WTC11 (cell line): ENCODE measurements around the gene NEURL1B. TPM values are rescaled to one million over a fixed set of nuclear protein-coding genes. Genes with fewer than 3 reads are reported as not detected.

Experiments
- ATAC-seq: fragments of 200-7000 bp; cut with Tn5 transposase; 2 replicates; pipeline ENCODE4 v1.10.0; 2021; ENCODE audit warnings: mild to moderate bottlenecking, moderate library complexity
- CTCF ChIA-PET: fragments of 300-600 bp; sonication (Branson Sonifier 250); formaldehyde crosslinking; loops from one replicate; lab custom pipeline; 2021; ENCODE audit warnings: antibody characterized with exemption; lab: Charles Lee
- POLR2A ChIA-PET: fragments of 350-600 bp; sonication (Branson Sonifier 250); formaldehyde crosslinking; loops from one replicate; lab custom pipeline; 2021; ENCODE audit warnings: antibody characterized with exemption; lab: Charles Lee
- DNase-seq: peaks from one replicate; pipeline ENCODE4 v3.0.0; 2021; ENCODE audit warnings: low spot score
- H3K27ac Mint-ChIP-seq: 2 replicates; pipeline ENCODE4 v1.8.0; 2021; ENCODE audit warnings: mixed read lengths
- H3K27me3 Mint-ChIP-seq: 2 replicates; pipeline ENCODE4 v1.8.0; 2021; ENCODE audit warnings: low read depth, mild to moderate bottlenecking, moderate library complexity, mixed read lengths
- H3K36me3 Mint-ChIP-seq: 2 replicates; pipeline ENCODE4 v1.8.0; 2021; ENCODE audit warnings: mixed read lengths
- H3K4me1 Mint-ChIP-seq: 2 replicates; pipeline ENCODE4 v1.8.0; 2022; ENCODE audit warnings: mixed read lengths
- H3K4me3 Mint-ChIP-seq: 2 replicates; pipeline ENCODE4 v1.8.0; 2021; ENCODE audit warnings: mild to moderate bottlenecking, moderate library complexity, mixed read lengths
- H3K9me3 Mint-ChIP-seq: 2 replicates; pipeline ENCODE4 v1.8.0; 2021; ENCODE audit warnings: mixed read lengths
- AFF4 ChIP-seq: sonication (generic); formaldehyde crosslinking; IDR thresholded peaks from 2 replicates; pipeline ENCODE4 v1.8.1; 2023; ENCODE audit warnings: mild to moderate bottlenecking, missing genetic modification reagents, borderline replicate concordance
- ARID4B ChIP-seq: sonication (generic); formaldehyde crosslinking; IDR thresholded peaks from 2 replicates; pipeline ENCODE4 v1.8.0; 2023; ENCODE audit warnings: missing genetic modification reagents, mild to moderate bottlenecking, borderline replicate concordance
- ATF2 ChIP-seq: sonication (generic); formaldehyde crosslinking; IDR thresholded peaks from 2 replicates; pipeline ENCODE4 v1.8.1; 2022; ENCODE audit warnings: low read depth, missing genetic modification reagents, borderline replicate concordance
- CTCF ChIP-seq: fragments of 200-600 bp; IDR thresholded peaks from 2 replicates; pipeline ENCODE4 v1.8.0; 2022; ENCODE audit warnings: antibody characterized with exemption
- ELF4 ChIP-seq: sonication (generic); formaldehyde crosslinking; IDR thresholded peaks from 2 replicates; pipeline ENCODE4 v1.8.1; 2022; ENCODE audit warnings: low read depth, mild to moderate bottlenecking, moderate library complexity, missing genetic modification reagents
- ETV6 ChIP-seq: sonication (generic); formaldehyde crosslinking; IDR thresholded peaks from 2 replicates; pipeline ENCODE4 v1.8.1; 2022; ENCODE audit warnings: mild to moderate bottlenecking, missing genetic modification reagents
- FOXJ3 ChIP-seq: sonication (generic); formaldehyde crosslinking; IDR thresholded peaks from 2 replicates; pipeline ENCODE4 v1.9.0; 2021; ENCODE audit warnings: missing genetic modification reagents, mild to moderate bottlenecking, borderline replicate concordance
- FOXP4 ChIP-seq: sonication (generic); formaldehyde crosslinking; IDR thresholded peaks from 2 replicates; pipeline ENCODE4 v1.8.0; 2022; ENCODE audit warnings: mild to moderate bottlenecking, missing genetic modification reagents
- IRF1 ChIP-seq: sonication (generic); formaldehyde crosslinking; IDR thresholded peaks from 2 replicates; pipeline ENCODE4 v1.8.0; 2023; ENCODE audit warnings: missing genetic modification reagents
- NFYB ChIP-seq: sonication (generic); formaldehyde crosslinking; conservative IDR thresholded peaks from 2 replicates; pipeline ENCODE4 v1.8.0; 2022; ENCODE audit warnings: low read depth, missing genetic modification reagents
- NR1H2 ChIP-seq: sonication (generic); formaldehyde crosslinking; IDR thresholded peaks from 2 replicates; pipeline ENCODE4 v1.9.0; 2021; ENCODE audit warnings: mild to moderate bottlenecking, moderate library complexity, missing genetic modification reagents
- PRRX2 ChIP-seq: fragments of 250-450 bp; sonication (Bioruptor Pico); IDR thresholded peaks from 2 replicates; pipeline ENCODE4 v1.8.0; 2021; ENCODE audit warnings: mild to moderate bottlenecking
- ZBTB43 ChIP-seq: sonication (generic); formaldehyde crosslinking; IDR thresholded peaks from 2 replicates; pipeline ENCODE4 v1.8.1; 2023; ENCODE audit warnings: mild to moderate bottlenecking, missing genetic modification reagents
- ZNF138 ChIP-seq: sonication (generic); formaldehyde crosslinking; conservative IDR thresholded peaks from 2 replicates; pipeline ENCODE4 v1.8.1; 2022; ENCODE audit warnings: mild to moderate bottlenecking, moderate library complexity, missing genetic modification reagents
- ZNF263 ChIP-seq: sonication (generic); formaldehyde crosslinking; IDR thresholded peaks from 2 replicates; pipeline ENCODE4 v1.8.1; 2022; ENCODE audit warnings: low read depth, mild to moderate bottlenecking, moderate library complexity, missing genetic modification reagents
- ZNF512 ChIP-seq: sonication (generic); formaldehyde crosslinking; IDR thresholded peaks from 2 replicates; pipeline ENCODE4 v1.8.1; 2022; ENCODE audit warnings: missing genetic modification reagents, borderline replicate concordance
- total RNA-seq: library from RNA; stranded (reverse); gene quantifications from 3 replicates; pipeline ENCODE4 v1.2.3, GENCODE V29; 2021

NEURL1B gene
- total RNA-seq, 1 experiment from 2014 or later, result 9.8 TPM

GRCh38 chr5:172700365-172701290 lies 59.6 kb downstream of the NEURL1B start:
- TF ChIP-seq NR1H2, result no peak
- no peak for TF ChIP-seq FOXP4 (CRISPR knock-in tag)
- TF ChIP-seq ATF2 (CRISPR knock-in tag), result no peak
- no peak for TF ChIP-seq PRRX2 (CRISPR knock-in tag)
- no peak for TF ChIP-seq ARID4B (CRISPR knock-in tag)
- no peak for TF ChIP-seq FOXJ3 (CRISPR knock-in tag)
- no peak for TF ChIP-seq ETV6
- TF ChIP-seq ZNF512, result no peak
- TF ChIP-seq ZNF138, result no peak
- no peak for TF ChIP-seq ELF4 (CRISPR knock-in tag)
- no peak for TF ChIP-seq ZNF263
- TF ChIP-seq AFF4 (CRISPR knock-in tag), result no peak
- TF ChIP-seq IRF1 (CRISPR knock-in tag), result no peak
- TF ChIP-seq ZBTB43 (CRISPR knock-in tag), result no peak
- TF ChIP-seq NFYB (CRISPR knock-in tag), result no peak
- no peak for TF ChIP-seq CTCF
- TF ChIP-seq, all 79 proteins: peak for 0
- POLR2A ChIA-PET, result interaction anchor here (1.0 kb wide), 1 partner anchor 9 kb away, joined by 3 read pairs; no protein-coding TSS in a partner anchor

More at GRCh38 chr5:172700365-172701290, 59.6 kb downstream of the NEURL1B start:
- H3K27ac Mint-ChIP-seq, result no peak overlapping the region
- DNase-seq (peak; percentile 65), ATAC-seq (peak; percentile 82)
- H3K9me3 Mint-ChIP-seq, result no peaks in the 10 kb centered on the region
- H3K27me3 Mint-ChIP-seq, result peaks cover 48% of the 10 kb centered on the region
- CTCF ChIA-PET, result interaction anchor here (0.6 to 9.6 kb wide), 21 partner anchors 8 to 250 kb away, joined by 3 to 100 read pairs (median 5); no protein-coding TSS in a partner anchor
- peaks cover 40% of the 10 kb centered on the region for H3K4me1 Mint-ChIP-seq
- H3K4me3 Mint-ChIP-seq, result peak overlapping the region; percentile 61
- no peaks in the 10 kb centered on the region for H3K36me3 Mint-ChIP-seq
